Retinal pigment epithelial cell (primary cell): ENCODE measurements around the gene B9D1.

Source experiments
- DNase-seq: peaks from one replicate; pipeline ENCODE4 v3.0.0-alpha.2; 2010; ENCODE audit warnings: low read depth
- H3K4me3 ChIP-seq: 2 replicates; pipeline ENCODE4 v1.5.1; 2011; ENCODE audit warnings: mild to moderate bottlenecking, low read length, control low read depth, moderate library complexity
- TF ChIP-seq, protein P1 (sequence below): conservative IDR thresholded peaks from 2 replicates; pipeline ENCODE4 v1.5.1; 2011; ENCODE audit warnings: low read depth, low read length, control low read depth, inconsistent platforms

The B9D1 gene

DNA sequence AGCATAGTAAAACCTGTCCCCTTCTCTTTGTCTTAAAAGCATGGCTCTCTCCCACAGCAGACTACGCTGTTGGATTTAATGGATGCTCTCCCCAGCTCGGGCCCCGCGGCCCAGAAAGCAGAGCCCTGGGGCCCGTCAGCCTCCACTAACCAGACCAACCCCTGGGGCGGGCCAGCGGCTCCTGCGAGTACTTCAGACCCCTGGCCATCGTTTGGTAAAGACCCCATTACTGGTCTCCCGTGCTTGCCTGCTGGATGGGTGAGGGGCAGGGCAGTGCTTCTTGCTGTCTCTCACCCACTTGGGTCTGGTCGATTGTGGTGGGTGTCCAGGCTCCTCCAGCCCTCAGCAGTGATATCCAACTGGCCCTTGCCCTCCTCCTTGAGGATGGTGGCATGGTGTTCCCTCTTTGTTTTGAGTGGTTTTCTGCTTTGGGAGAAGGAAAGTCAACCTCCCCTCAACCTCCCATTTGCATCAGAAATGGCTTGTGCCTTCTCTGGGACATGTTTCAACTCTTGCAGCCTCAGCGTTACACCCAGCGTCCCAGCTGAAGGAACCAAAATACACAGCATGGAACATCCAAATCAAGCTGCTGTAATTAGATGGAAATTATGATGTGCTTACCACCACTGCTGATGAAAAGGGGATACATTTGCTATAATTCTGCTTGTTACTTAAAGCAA, 49.3 kb downstream of the B9D1 start:
- no peak for DNase-seq

DNA sequence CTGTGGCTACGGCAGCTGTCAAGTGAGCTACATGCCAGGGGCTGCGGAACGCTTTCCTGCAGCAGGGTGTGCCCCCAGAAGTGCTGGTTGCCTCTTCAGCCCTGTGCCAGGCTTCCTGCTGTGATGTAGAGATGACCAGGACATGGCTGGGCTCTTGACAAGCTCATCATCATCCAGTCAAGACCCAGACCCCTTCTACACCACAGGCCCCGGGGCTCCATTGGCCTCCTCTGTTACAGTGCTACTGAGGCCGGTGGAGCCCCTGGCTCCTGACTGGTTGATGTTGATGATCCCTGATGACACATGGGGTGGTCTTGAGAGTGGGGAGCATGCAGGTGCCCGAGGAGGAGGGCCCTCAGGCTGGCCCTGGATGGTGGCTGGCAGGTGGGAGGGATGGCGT, 50.1 kb downstream of the B9D1 start:
- no peak for DNase-seq
- TF ChIP-seq, protein P1, sequence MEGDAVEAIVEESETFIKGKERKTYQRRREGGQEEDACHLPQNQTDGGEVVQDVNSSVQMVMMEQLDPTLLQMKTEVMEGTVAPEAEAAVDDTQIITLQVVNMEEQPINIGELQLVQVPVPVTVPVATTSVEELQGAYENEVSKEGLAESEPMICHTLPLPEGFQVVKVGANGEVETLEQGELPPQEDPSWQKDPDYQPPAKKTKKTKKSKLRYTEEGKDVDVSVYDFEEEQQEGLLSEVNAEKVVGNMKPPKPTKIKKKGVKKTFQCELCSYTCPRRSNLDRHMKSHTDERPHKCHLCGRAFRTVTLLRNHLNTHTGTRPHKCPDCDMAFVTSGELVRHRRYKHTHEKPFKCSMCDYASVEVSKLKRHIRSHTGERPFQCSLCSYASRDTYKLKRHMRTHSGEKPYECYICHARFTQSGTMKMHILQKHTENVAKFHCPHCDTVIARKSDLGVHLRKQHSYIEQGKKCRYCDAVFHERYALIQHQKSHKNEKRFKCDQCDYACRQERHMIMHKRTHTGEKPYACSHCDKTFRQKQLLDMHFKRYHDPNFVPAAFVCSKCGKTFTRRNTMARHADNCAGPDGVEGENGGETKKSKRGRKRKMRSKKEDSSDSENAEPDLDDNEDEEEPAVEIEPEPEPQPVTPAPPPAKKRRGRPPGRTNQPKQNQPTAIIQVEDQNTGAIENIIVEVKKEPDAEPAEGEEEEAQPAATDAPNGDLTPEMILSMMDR: no peak
- no peak overlapping the region for H3K4me3 ChIP-seq

More for the DNA sequence above, 49.3 kb downstream of the B9D1 start:
- TF ChIP-seq, protein P1: no peak
- no peak overlapping the region for H3K4me3 ChIP-seq

DNA sequence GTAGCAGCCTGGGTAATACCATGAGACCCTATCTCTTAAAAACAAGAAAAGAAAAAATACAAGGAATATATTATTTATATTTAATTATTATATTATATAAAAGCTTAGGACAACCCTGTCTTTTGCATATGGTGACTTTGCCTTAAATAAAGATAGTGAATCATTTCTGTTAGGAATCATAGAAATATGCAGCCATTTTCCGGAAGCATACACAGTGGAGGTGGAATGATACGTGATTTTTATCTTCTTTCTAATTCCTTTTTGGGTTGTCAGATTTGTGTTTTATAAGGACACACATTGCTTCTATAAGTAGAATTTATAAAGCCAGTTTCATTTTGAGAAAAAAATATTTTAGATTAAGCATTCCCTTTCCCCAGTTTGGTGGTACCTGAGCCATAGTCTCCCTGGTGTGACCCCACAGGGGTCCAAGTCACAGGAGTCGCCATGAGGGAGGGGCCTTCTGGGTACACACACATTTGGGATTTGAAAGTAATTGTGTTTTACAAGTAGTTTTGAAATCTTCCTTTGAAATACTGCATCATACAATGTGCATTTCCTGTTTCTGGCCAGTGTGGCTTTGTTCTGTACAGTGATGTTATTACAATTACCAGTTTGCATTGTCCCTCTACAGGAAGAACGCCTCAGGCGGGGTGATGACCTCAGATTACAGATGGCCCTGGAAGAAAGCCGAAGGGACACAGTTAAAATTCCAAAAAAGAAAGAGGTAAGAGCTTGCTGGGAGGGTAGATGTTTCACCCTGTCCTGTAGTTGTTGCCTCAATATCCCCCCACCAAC, 50.9 kb downstream of the B9D1 start:
- no peak for DNase-seq
- no peak overlapping the region for H3K4me3 ChIP-seq
- TF ChIP-seq, protein P1: no peak

DNA sequence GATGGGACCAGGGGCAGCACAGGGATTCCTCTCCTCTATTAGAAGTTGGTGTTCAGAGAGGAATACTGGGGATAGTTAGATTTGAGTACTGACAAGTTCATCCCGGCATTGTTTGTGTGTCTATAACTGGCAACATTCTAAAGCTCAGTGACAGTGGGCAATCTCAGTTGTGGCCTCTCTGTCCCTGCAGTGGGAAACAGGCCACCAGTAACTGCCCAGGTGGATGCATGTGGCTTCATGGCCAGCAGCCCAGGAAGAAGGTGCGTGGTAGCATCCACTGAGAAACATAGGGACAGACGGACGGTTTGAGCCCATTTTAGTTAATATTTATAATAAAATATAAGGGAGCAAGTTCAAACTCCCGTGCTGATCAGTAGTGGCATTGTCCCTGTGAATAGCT, 51.5 kb downstream of the B9D1 start:
- TF ChIP-seq, protein P1: no peak
- DNase-seq: no peak
- no peak overlapping the region for H3K4me3 ChIP-seq

DNA sequence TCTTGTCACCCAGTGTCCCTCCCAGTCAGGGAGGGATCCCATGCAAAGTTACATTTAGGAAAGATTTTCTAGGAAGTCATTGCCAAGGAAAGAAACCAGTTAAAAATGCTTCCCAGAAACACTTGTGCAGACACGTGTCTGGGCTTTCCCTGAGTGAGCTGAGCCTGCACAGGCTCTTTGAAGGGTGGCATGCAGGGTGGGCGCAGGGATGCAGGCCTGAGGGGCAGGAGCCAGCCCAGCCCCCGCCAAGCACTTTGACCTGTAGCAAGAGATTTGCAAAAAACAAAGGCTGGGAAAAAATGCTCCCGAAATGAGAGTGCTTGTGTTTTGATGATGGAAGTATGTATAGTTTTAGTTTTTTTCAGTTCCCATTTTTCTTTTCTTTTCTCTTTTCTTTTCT, 52.4 kb downstream of the B9D1 start:
- H3K4me3 ChIP-seq: no peak overlapping the region
- TF ChIP-seq, protein P1: no peak
- DNase-seq: no peak

DNA sequence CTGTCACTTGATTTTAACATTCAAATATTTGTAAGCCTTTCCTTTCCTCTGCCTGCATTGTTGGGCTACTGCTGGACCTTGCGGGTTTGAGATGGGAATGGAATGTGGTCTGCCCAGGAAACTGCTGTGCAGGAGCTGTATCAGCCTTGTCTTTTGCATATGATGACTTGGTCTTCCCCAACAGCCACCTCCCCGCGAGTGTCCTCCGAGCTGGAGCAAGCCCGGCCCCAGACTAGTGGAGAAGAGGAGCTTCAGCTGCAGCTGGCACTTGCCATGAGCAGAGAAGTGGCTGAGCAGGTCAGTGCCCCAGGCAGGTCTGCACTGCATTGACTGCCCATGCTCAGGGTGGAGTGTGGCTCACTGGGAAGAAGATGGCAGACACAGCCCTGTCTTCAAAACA, 52.8 kb downstream of the B9D1 start:
- no peak overlapping the region for H3K4me3 ChIP-seq
- TF ChIP-seq, protein P1: no peak
- no peak for DNase-seq

DNA sequence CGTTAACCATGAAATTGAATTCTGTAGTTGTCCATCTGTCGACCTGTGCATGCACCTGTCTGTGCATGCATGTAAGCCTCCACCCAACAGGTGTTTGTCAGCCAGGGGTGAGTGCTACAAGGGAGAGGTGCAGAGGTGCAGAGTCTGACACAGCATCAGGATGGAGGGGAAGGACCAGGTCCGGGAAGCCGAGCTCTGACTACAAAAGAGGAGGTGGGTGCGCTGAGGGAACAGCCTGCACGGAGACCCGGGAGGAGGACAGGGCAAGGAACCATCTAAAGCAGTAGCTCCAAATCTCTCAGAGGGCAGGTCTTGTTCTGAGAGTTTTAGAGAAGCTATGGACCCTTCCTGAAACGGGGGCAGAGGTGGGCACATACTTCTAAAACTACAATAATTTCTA, 54.1 kb downstream of the B9D1 start:
- no peak for DNase-seq
- no peak overlapping the region for H3K4me3 ChIP-seq
- TF ChIP-seq, protein P1: no peak
